ENCODE measurements around the gene GRIN2C. TPM values are rescaled to one million over a fixed set of nuclear protein-coding genes. Genes with fewer than 3 reads are reported as not detected.

The GRIN2C gene
- total RNA-seq, 1 donor from 2014 or later = not detected

- TF ChIP-seq CTCF (conservative IDR thresholded peaks at IDR 0.05; ENCODE audit: low read depth, low read length) = no peak
- H3K4me3 ChIP-seq (ENCODE audit: low read depth, low read length) = no peak overlapping the region
- DNase-seq (ENCODE audit: low read depth) = no peak
Observed at GRCh38 chr17:74868908-74869255, 9.2 kb upstream of the GRIN2C start.

- no peak for DNase-seq (ENCODE audit: low read depth)
- no peak for TF ChIP-seq CTCF (conservative IDR thresholded peaks at IDR 0.05; ENCODE audit: low read depth, low read length)
- H3K4me3 ChIP-seq (ENCODE audit: low read depth, low read length) = no peak overlapping the region
Observed at GRCh38 chr17:74868251-74868907, 8.7 kb upstream of the GRIN2C start.

DNA sequence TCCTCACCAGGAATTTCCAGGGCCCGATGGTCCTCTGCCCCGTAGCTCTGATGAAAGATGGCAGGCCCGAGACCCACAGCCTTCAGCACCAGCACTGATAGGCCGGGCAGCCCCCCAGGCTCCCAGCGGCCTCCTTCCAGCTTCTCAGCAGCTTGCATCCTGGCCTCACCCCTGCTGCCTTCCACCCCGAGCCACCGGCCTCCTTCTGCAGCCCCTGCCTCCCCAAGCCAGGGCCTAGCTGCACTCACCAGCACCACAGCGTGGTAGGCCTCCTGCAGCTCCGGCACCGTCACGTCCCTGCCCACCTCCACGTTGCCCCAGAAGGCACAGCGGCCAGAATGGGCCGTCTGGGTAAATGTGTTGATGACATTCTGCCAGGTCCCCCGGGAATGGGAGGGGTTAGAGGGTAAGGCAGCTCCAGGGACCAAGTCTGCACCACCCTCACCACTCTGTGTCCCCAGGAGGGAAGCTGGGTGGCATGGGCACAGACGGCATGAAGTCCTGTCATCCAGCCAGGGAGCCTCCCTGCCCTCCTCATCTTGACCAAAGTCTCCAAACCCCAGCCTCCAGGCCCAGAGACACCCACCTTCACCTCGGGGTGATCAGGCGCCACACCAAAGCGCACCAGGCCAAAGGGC is 6.6 kb upstream of the GRIN2C start:
- TF ChIP-seq CTCF (conservative IDR thresholded peaks at IDR 0.05; ENCODE audit: low read depth, low read length) = no peak
- DNase-seq (ENCODE audit: low read depth) = no peak
- no peak overlapping the region for H3K4me3 ChIP-seq (ENCODE audit: low read depth, low read length)

GRCh38 chr17:74865504-74866197 is 6.0 kb upstream of the GRIN2C start:
- no peak for DNase-seq (ENCODE audit: low read depth)
- TF ChIP-seq CTCF (conservative IDR thresholded peaks at IDR 0.05; ENCODE audit: low read depth, low read length) = no peak
- H3K4me3 ChIP-seq (ENCODE audit: low read depth, low read length) = no peak overlapping the region

- no peak overlapping the region for H3K4me3 ChIP-seq (ENCODE audit: low read depth, low read length)
- peak; percentile 94 for TF ChIP-seq CTCF (conservative IDR thresholded peaks at IDR 0.05; ENCODE audit: low read depth, low read length)
- DNase-seq (ENCODE audit: low read depth) = no peak
Observed at GRCh38 chr17:74864866-74865395, 5.2 kb upstream of the GRIN2C start.

DNA sequence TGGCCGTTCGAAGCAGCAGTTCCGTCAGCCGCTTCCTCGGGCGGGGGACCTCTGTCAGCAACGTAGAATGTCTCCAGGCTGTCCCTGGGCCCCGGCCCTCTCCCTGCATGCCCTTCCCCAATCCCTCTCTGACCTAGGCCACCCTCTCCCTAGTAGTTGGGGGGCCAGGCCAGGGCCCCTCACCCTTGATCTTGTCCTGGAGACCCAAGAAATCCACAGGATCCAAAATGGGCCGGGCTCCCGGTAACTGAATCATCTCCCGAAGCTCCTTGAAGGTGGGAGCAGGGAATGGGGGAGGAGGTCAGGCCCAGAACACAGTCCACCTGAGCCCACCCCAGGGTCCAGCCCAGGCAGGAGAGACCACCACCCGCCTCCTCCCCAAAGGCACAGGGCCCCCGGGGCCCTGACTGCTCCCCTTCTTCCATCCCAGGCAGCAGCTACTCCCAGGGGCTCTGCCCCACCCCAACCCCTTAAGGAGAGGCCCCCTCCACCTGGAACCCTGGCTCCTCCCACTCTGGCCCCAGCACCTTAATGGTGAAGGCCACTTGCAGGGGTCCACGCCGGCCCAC is 4.7 kb upstream of the GRIN2C start:
- no peak for DNase-seq (ENCODE audit: low read depth)
- no peak for TF ChIP-seq CTCF (conservative IDR thresholded peaks at IDR 0.05; ENCODE audit: low read depth, low read length)
- H3K4me3 ChIP-seq (ENCODE audit: low read depth, low read length) = no peak overlapping the region
